ENCODE data around the gene RNASEH2B.

Gene RNASEH2B

GRCh38 chr13:51000061-51000460 is 90.5 kb downstream of the RNASEH2B start:
- no peak for DNase-seq

- DNase-seq = no peak
Observed at GRCh38 chr13:51000571-51001260, 91.1 kb downstream of the RNASEH2B start.

- no peak for DNase-seq
Observed at GRCh38 chr13:51001335-51001734, 91.7 kb downstream of the RNASEH2B start.

- no peak for DNase-seq
Observed at GRCh38 chr13:51002736-51003135, 93.1 kb downstream of the RNASEH2B start.

- DNase-seq = no peak
Observed at GRCh38 chr13:51003642-51004041, 94.1 kb downstream of the RNASEH2B start.

DNA sequence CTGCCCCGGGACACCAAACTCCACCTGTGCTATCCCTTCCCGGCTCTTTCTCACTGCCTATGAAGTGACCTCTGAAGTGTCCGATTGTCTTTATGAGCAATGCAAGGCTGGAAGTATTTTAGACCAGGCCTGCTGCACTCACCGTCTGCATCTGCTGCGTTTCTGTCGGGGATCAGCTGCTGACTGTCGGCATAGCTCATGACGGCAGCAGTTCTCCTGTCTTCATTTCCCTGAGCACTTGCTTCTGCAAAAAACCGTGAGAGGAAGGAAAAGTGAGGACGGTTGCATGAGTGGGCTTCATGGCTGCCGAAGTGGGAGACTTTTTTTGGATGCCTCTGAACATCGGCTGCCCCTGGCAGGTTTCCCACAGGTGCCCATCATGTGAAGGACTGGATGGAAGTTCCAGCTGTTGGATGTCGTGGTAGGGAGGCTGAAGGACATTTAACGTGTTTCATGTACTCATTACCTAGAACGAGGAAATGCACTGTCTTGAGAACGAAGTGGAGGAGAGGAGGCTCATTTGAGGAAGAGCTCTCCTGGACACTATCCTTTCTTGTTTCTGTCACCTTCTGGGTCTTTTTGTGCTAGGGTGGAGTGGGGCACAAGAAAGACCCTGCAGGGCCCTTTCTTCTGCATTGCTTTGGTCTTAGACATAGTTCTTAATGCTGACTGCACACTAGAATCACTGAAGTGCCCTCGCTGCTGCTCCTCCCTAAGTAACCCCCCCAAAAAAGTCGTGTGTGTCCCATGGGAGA is 94.7 kb downstream of the RNASEH2B start:
- no peak for DNase-seq

DNA sequence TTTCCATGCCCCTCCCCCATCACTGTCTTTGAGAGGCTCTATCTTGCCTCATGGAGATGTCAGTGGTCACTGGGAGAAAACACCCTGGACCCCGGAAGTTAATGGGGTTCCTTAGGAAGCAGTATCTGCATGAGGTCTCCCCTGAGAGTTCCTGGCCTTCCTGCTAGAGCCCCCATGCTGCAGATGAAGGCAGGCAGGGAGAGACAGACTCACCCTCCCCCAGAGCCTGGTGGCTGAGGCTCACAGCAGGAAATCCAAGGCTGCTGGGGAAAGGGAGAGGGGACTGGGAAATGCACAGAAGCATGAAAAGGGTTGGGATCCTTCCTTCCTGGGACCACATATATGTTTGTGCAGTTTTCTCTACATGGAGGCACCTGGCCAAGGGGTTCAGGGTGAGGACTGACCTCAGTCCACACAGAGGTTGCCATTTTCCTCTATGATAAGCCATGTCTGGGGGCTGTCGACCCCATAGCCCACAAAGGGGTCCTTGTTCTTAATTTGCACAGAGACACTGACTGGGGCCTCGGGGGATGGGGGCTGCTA is 95.4 kb downstream of the RNASEH2B start:
- no peak for DNase-seq

DNA sequence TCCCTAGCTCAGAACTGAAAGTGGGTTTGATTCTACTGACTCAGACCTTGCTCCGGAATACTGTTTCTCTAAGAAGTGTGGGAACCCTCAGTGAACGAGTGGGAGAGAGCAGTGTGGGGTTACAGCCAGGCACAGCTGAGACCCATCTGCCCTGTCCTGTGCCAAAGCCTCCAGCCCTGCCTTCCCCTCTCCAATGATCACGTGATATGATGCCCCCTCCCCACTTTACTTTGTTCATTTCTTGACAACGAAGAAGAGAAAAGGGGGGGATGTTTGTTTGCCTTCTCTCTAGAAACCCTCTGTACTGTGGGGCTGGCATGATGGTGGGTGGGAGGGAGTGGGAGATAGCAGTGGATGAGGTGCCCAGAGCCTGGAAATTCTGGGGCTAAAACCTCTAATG is 96.0 kb downstream of the RNASEH2B start:
- no peak for DNase-seq
